ENCODE data around the gene FASTK. TPM values are rescaled to one million over a fixed set of nuclear protein-coding genes. Genes with fewer than 3 reads are reported as not detected.
"Not testable (repeated sequence)": the region's sequence is repeated elsewhere in the genome, so short reads cannot be mapped to it uniquely, and the experiment has no call there.

Gene FASTK
- total RNA-seq, 1 donor from 2014 or later = 68.0 TPM

DNA sequence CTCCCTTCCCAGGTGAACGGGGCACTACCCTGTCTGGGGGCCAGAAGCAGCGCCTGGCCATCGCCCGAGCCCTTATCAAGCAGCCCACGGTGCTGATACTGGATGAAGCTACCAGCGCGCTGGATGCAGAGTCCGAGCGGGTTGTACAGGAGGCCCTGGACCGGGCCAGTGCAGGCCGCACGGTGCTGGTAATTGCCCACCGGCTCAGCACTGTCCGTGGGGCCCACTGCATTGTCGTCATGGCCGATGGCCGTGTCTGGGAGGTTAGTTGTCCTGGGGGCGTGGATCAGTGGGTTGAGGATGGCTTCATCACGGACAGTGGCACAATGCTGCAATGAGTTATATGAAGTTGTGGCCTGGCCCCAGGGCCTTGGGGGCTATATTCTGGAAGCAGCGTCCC, 36.6 kb downstream of the FASTK start:
- H3K36me3 Mint-ChIP-seq (ENCODE audit: low read depth, unreplicated experiment) = no peaks in the 10 kb centered on the region
- H3K4me1 Mint-ChIP-seq (ENCODE audit: unreplicated experiment) = peaks cover 2% of the 10 kb centered on the region
- no peak overlapping the region for H3K27ac Mint-ChIP-seq (ENCODE audit: unreplicated experiment)

DNA sequence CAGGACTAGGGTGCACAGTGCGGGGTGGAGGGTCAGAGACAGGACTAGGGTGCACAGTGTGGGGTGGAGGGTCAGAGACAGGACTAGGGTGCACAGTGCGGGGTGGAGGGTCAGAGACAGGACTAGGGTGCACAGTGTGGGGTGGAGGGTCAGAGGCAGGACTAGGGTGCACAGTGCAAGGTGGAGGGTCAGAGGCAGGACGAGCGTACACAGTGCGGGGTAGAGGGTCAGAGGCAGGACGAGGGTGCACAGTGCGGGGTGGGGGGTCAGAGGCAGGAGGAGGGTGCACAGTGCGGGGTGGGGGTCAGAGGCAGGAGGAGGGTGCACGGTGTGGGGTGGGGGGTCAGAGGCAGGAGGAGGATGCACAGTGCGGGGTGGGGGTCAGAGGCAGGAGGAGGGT, 37.2 kb downstream of the FASTK start:
- not testable (repeated sequence) for H3K4me1 Mint-ChIP-seq (ENCODE audit: unreplicated experiment); H3K36me3 Mint-ChIP-seq (ENCODE audit: low read depth, unreplicated experiment); DNase-seq (ENCODE audit: low spot score); H3K9me3 Mint-ChIP-seq (ENCODE audit: unreplicated experiment); H3K27ac Mint-ChIP-seq (ENCODE audit: unreplicated experiment); H3K4me3 Mint-ChIP-seq (ENCODE audit: unreplicated experiment)
- peaks cover 16% of the 10 kb centered on the region for H3K27me3 Mint-ChIP-seq (ENCODE audit: unreplicated experiment)

More for the DNA sequence above, 36.6 kb downstream of the FASTK start:
- DNase-seq (ENCODE audit: low spot score) = no peak
- TF ChIP-seq, protein P1, sequence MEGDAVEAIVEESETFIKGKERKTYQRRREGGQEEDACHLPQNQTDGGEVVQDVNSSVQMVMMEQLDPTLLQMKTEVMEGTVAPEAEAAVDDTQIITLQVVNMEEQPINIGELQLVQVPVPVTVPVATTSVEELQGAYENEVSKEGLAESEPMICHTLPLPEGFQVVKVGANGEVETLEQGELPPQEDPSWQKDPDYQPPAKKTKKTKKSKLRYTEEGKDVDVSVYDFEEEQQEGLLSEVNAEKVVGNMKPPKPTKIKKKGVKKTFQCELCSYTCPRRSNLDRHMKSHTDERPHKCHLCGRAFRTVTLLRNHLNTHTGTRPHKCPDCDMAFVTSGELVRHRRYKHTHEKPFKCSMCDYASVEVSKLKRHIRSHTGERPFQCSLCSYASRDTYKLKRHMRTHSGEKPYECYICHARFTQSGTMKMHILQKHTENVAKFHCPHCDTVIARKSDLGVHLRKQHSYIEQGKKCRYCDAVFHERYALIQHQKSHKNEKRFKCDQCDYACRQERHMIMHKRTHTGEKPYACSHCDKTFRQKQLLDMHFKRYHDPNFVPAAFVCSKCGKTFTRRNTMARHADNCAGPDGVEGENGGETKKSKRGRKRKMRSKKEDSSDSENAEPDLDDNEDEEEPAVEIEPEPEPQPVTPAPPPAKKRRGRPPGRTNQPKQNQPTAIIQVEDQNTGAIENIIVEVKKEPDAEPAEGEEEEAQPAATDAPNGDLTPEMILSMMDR (IDR thresholded peaks at IDR 0.05; ENCODE audit: unreplicated experiment) = no peak
- Mint-ChIP-seq H3K4me3 (ENCODE audit: unreplicated experiment) (no peak overlapping the region), H3K9me3 (ENCODE audit: unreplicated experiment) (no peaks in the 10 kb centered on the region), H3K27me3 (ENCODE audit: unreplicated experiment) (peaks cover 16% of the 10 kb centered on the region)

DNA sequence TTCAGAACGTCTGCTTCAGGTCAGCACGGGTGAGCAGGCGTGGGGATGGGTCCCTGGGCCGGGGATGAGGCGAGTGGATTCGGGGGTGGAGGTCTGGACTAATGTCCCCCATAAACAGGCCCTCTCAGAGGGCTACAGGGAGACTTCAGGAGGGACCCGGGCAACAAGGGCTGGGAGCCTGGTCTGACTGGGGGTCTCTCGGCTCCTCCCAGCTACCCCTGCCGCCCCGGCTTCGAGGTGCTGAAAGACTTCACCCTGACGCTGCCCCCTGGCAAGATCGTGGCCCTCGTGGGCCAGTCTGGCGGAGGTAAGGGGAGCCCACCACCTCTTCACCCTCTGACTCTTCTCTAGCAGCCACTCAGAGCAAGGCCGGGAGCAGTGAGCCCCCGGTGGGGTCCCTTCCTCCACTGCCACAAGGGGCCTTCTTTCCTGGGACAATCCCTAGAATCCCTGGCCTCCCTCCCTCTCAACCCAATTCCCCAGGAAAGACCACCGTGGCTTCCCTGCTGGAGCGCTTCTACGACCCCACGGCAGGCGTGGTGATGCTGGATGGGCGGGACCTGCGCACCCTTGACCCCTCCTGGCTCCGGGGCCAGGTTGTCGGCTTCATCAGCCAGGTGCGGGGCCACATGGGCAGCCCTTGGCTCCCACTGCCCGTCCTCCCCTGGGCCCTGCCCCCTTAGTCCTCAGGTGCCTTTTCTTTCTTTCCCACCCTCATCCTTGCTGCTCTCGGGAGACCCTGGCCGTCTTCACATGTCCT, 39.8 kb downstream of the FASTK start:
- peaks cover 2% of the 10 kb centered on the region for H3K4me1 Mint-ChIP-seq (ENCODE audit: unreplicated experiment)
- no peak overlapping the region for H3K4me3 Mint-ChIP-seq (ENCODE audit: unreplicated experiment)
- DNase-seq (ENCODE audit: low spot score) = no peak
- no peaks in the 10 kb centered on the region for H3K9me3 Mint-ChIP-seq (ENCODE audit: unreplicated experiment)
- H3K27me3 Mint-ChIP-seq (ENCODE audit: unreplicated experiment) = peaks cover 10% of the 10 kb centered on the region
- TF ChIP-seq, protein P1 (IDR thresholded peaks at IDR 0.05; ENCODE audit: unreplicated experiment) = no peak
- H3K27ac Mint-ChIP-seq (ENCODE audit: unreplicated experiment) = no peak overlapping the region
- no peaks in the 10 kb centered on the region for H3K36me3 Mint-ChIP-seq (ENCODE audit: low read depth, unreplicated experiment)

DNA sequence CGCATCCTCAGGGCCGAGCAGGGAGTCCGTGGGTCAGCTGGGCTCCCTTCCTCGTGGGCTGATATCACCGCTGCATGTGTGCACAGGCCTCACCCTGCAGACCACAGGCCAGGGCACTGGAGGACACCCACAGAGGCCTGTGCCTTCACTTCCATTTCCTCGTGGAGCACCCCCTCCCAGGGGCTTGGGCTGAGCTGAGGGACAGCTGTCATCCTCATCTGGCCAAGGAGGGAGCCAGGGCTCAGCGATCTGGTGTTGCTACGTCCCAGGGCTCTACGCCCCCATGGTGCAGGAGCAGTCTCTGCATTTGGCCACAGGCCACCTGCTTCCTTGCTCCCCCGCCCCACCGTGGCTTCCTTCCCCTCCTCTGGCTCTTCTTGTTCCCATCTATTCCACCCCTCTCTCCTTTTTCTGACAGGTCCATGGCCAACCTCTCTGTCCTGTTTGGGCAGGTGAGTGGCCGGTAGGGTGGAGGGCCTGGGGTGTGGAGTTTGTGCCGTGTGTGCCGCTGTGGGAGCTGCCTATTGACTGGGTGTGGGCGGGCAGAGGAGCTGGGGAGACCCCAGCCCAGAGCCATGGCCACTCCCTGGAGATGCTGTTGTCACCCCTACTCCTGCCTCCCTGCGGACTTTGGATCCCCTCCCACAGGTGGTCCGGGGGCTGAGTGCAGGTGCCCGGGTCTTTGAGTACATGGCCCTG, 40.6 kb downstream of the FASTK start:
- TF ChIP-seq, protein P1 (IDR thresholded peaks at IDR 0.05; ENCODE audit: unreplicated experiment) = no peak
- no peak for DNase-seq (ENCODE audit: low spot score)
- no peak overlapping the region for H3K27ac Mint-ChIP-seq (ENCODE audit: unreplicated experiment)
- peaks cover 13% of the 10 kb centered on the region for H3K27me3 Mint-ChIP-seq (ENCODE audit: unreplicated experiment)
- H3K9me3 Mint-ChIP-seq (ENCODE audit: unreplicated experiment) = no peaks in the 10 kb centered on the region
- H3K36me3 Mint-ChIP-seq (ENCODE audit: low read depth, unreplicated experiment) = no peaks in the 10 kb centered on the region
- peaks cover 2% of the 10 kb centered on the region for H3K4me1 Mint-ChIP-seq (ENCODE audit: unreplicated experiment)
- no peak overlapping the region for H3K4me3 Mint-ChIP-seq (ENCODE audit: unreplicated experiment)

DNA sequence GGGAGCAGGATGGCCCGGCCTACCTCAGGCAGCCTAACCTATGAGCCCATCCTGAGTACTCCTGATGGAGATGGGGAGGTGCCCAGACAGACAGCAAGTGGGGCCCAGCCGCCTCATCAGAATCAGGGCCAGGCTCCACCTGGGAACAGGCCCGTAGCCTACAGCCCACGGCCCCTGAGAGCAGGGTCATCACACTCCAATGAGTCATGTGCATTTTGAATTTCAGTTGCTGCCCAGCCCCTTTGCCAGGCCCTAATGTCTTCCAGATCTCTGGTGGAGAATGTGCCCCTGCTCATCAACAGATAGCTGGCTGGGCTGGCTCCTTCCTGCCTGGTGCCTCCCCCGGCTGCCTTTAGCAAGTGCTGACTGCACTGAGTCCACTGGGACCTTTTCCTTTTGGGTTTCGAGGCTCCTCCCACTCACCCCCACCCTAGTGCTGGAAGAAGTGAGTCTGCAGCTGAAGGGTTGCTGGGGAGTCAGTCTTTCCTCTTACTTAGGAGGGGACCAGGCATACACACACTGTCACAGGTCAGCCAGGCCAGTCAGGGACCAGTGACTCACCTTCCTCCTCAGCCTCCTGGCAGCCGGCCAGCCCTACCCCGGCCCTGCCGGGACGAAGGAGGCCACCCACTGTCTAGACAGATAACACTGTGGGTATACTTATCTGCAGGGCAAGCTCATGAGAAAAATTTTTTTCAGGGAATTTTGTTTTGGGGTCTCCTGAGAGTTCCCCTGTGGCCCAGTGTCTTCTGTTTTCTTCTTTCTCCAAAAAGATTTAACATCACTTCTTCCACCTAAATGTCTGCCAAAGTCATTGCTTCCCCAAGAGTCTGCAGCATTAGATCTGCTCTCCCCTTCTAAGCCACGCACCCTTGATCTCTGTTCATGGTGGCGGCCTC, 41.4 kb downstream of the FASTK start:
- no peak for DNase-seq (ENCODE audit: low spot score)
- Mint-ChIP-seq H3K9me3 (ENCODE audit: unreplicated experiment) (no peaks in the 10 kb centered on the region), H3K4me3 (ENCODE audit: unreplicated experiment) (no peak overlapping the region)

More for the DNA sequence above, 41.4 kb downstream of the FASTK start:
- Mint-ChIP-seq H3K27ac (ENCODE audit: unreplicated experiment) (no peak overlapping the region), H3K4me1 (ENCODE audit: unreplicated experiment) (peaks cover 2% of the 10 kb centered on the region), H3K27me3 (ENCODE audit: unreplicated experiment) (peaks cover 13% of the 10 kb centered on the region), H3K36me3 (ENCODE audit: low read depth, unreplicated experiment) (no peaks in the 10 kb centered on the region)
- TF ChIP-seq, protein P1 (IDR thresholded peaks at IDR 0.05; ENCODE audit: unreplicated experiment) = no peak
